OCI-M2 (cell line): ENCODE data around the gene LOXL4.

Experiments used
- DNase-seq: peaks from one replicate; lab custom pipeline; 2025; ENCODE audit not compliant: unreplicated experiment; lab: John Stamatoyannopoulos, UW

LOXL4 gene

GRCh38 chr10:98267894-98268693 lies at the start of gene LOXL4:
Gene LOXL4 (minus strand): TSS chr10:98268194. CDS start chr10:98263019, 5,175 bp downstream.
- no peak for DNase-seq

GRCh38 chr10:98316661-98317060 lies 48.7 kb upstream of the LOXL4 start:
- DNase-seq: no peak

- DNase-seq: no peak
These were observed 48.2 kb upstream of the LOXL4 start for GRCh38 chr10:98316170-98316569.

GRCh38 chr10:98314532-98315284 lies 46.7 kb upstream of the LOXL4 start:
- DNase-seq: no peak

GRCh38 chr10:98313598-98313997 lies 45.6 kb upstream of the LOXL4 start:
- no peak for DNase-seq

- DNase-seq: no peak
These were observed 44.8 kb upstream of the LOXL4 start for GRCh38 chr10:98312822-98313221.

- DNase-seq: no peak
These were observed 44.4 kb upstream of the LOXL4 start for GRCh38 chr10:98312349-98312748.

- DNase-seq: no peak
These were observed 42.7 kb upstream of the LOXL4 start for GRCh38 chr10:98310701-98311100.

- DNase-seq: no peak
These were observed 41.7 kb upstream of the LOXL4 start for GRCh38 chr10:98309366-98310355.

- DNase-seq: no peak
These were observed 40.8 kb upstream of the LOXL4 start for GRCh38 chr10:98308669-98309365.

GRCh38 chr10:98307916-98308541 lies 40.0 kb upstream of the LOXL4 start:
- DNase-seq: no peak

GRCh38 chr10:98306501-98306900 lies 38.5 kb upstream of the LOXL4 start:
- DNase-seq: no peak

- DNase-seq: no peak
These were observed 35.6 kb upstream of the LOXL4 start for GRCh38 chr10:98303569-98303968.

- no peak for DNase-seq
These were observed 34.9 kb upstream of the LOXL4 start for GRCh38 chr10:98302741-98303365.

- DNase-seq: no peak
These were observed 33.8 kb upstream of the LOXL4 start for GRCh38 chr10:98301664-98302319.

GRCh38 chr10:98300526-98301229 lies 32.7 kb upstream of the LOXL4 start:
- DNase-seq: no peak

GRCh38 chr10:98299341-98299740 lies 31.3 kb upstream of the LOXL4 start:
- DNase-seq: no peak

- no peak for DNase-seq
These were observed 28.5 kb upstream of the LOXL4 start for GRCh38 chr10:98296524-98296923.
